HEK293T (cell line): ENCODE results near the gene SLC6A11.
A peak's percentile ranks its signal among the peaks of the same experiment; 100 is the strongest.

Experiments used
- CTCF ChIA-PET: fragments of 350-600 bp; formaldehyde crosslinking; extraction: SDS; loops from one replicate; lab custom pipeline; 2021; ENCODE audit warnings: antibody characterized with exemption, inconsistent platforms; lab: Yijun Ruan, JAX
- POLR2A ChIA-PET: fragments of 350-600 bp; formaldehyde crosslinking; extraction: SDS; loops from one replicate; lab custom pipeline; 2020; ENCODE audit warnings: antibody characterized with exemption, inconsistent platforms; lab: Yijun Ruan, JAX
- DNase-seq: peaks from one replicate; pipeline ENCODE4 v3.0.0; 2012; ENCODE audit warnings: mixed read lengths; ENCODE audit errors: extremely low spot score
- ARNT ChIP-seq: fragments of 450-650 bp; IDR thresholded peaks from 2 replicates; pipeline ENCODE4 v1.6.1; 2017; ENCODE audit warnings: mild to moderate bottlenecking
- BHLHE40 ChIP-seq: fragments of 450-650 bp; IDR thresholded peaks from 2 replicates; pipeline ENCODE4 v1.6.1; 2016; ENCODE audit warnings: mild to moderate bottlenecking, moderate library complexity, borderline replicate concordance
- CTBP1 ChIP-seq: fragments of 450-650 bp; IDR thresholded peaks from 2 replicates; pipeline ENCODE4 v1.6.1; 2016; ENCODE audit warnings: borderline replicate concordance
- ELF4 ChIP-seq: fragments of 450-650 bp; IDR thresholded peaks from 2 replicates; pipeline ENCODE4 v1.6.1; 2017; ENCODE audit warnings: antibody characterized with exemption
- FOXA1 ChIP-seq: fragments of 450-650 bp; IDR thresholded peaks from 2 replicates; pipeline ENCODE4 v1.6.1; 2016; ENCODE audit warnings: mild to moderate bottlenecking
- FOXK2 ChIP-seq: fragments of 450-650 bp; IDR thresholded peaks from 2 replicates; pipeline ENCODE4 v1.6.1; 2016; ENCODE audit warnings: mild to moderate bottlenecking
- FOXM1 ChIP-seq: fragments of 450-650 bp; IDR thresholded peaks from 2 replicates; pipeline ENCODE4 v1.6.1; 2017; ENCODE audit warnings: mild to moderate bottlenecking, borderline replicate concordance
- HDGF ChIP-seq: fragments of 450-650 bp; IDR thresholded peaks from 2 replicates; pipeline ENCODE4 v1.6.1; 2017; ENCODE audit warnings: antibody characterized with exemption, borderline replicate concordance
- L3MBTL2 ChIP-seq: fragments of 450-650 bp; conservative IDR thresholded peaks from 2 replicates; pipeline ENCODE4 v1.6.1; 2016; ENCODE audit warnings: mild to moderate bottlenecking
- LEF1 ChIP-seq: fragments of 450-650 bp; IDR thresholded peaks from 2 replicates; pipeline ENCODE4 v1.6.1; 2017; ENCODE audit warnings: mild to moderate bottlenecking, borderline replicate concordance
- NFRKB ChIP-seq: fragments of 450-650 bp; IDR thresholded peaks from 2 replicates; pipeline ENCODE4 v1.6.1; 2016; ENCODE audit warnings: mild to moderate bottlenecking, moderate library complexity
- SP1 ChIP-seq: fragments of 450-650 bp; IDR thresholded peaks from 2 replicates; pipeline ENCODE4 v1.6.1; 2017
- SUZ12 ChIP-seq: fragments of 450-650 bp; IDR thresholded peaks from 2 replicates; pipeline ENCODE4 v1.6.1; 2016; ENCODE audit warnings: mild to moderate bottlenecking
- TARDBP ChIP-seq: fragments of 450-650 bp; IDR thresholded peaks from 2 replicates; pipeline ENCODE4 v1.6.1; 2016
- TF ChIP-seq, protein P1 (sequence below): fragments of 450-650 bp; IDR thresholded peaks from 2 replicates; pipeline ENCODE4 v1.6.1; 2016

The SLC6A11 gene

GRCh38 chr3:10946526-10946925 is 130.5 kb downstream of the SLC6A11 start:
- no peak for TF ChIP-seq L3MBTL2
- no peak for TF ChIP-seq ELF4
- no peak for TF ChIP-seq FOXM1
- no peak for TF ChIP-seq SP1
- no peak for TF ChIP-seq FOXK2
- TF ChIP-seq CTBP1: no peak
- no peak for TF ChIP-seq SUZ12
- TF ChIP-seq LEF1: no peak
- TF ChIP-seq, protein P1, sequence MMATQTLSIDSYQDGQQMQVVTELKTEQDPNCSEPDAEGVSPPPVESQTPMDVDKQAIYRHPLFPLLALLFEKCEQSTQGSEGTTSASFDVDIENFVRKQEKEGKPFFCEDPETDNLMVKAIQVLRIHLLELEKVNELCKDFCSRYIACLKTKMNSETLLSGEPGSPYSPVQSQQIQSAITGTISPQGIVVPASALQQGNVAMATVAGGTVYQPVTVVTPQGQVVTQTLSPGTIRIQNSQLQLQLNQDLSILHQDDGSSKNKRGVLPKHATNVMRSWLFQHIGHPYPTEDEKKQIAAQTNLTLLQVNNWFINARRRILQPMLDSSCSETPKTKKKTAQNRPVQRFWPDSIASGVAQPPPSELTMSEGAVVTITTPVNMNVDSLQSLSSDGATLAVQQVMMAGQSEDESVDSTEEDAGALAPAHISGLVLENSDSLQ: no peak
- TF ChIP-seq ARNT: no peak
- no peak for TF ChIP-seq FOXA1
- no peak for TF ChIP-seq HDGF
- TF ChIP-seq NFRKB: no peak
- DNase-seq: no peak
- ChIA-PET POLR2A (interaction anchor here (1.1 kb wide), 1 partner anchor 113 kb away, joined by 4 read pairs; no protein-coding TSS in a partner anchor), CTCF (interaction anchor here (1.3 to 1.7 kb wide), 3 partner anchors 12 to 114 kb away, joined by 4 to 22 read pairs (median 5); no protein-coding TSS in a partner anchor)

GRCh38 chr3:10948326-10948725 is 132.3 kb downstream of the SLC6A11 start:
- TF ChIP-seq SUZ12 (no peak), ARNT (no peak), FOXM1 (no peak), NFRKB (no peak), L3MBTL2 (no peak), BHLHE40 (no peak)
- ChIA-PET POLR2A (no interaction called here), CTCF (interaction anchor here (1.6 kb wide), 1 partner anchor 112 kb away, joined by 4 read pairs; no protein-coding TSS in a partner anchor)
- no peak for DNase-seq

GRCh38 chr3:10949197-10949596 is 133.2 kb downstream of the SLC6A11 start:
- ChIA-PET CTCF (interaction anchor here (1.6 kb wide), 1 partner anchor 111 kb away, joined by 4 read pairs; no protein-coding TSS in a partner anchor), POLR2A (no interaction called here)
- no peak for TF ChIP-seq ARNT
- TF ChIP-seq, protein P1: no peak
- DNase-seq: no peak

DNA sequence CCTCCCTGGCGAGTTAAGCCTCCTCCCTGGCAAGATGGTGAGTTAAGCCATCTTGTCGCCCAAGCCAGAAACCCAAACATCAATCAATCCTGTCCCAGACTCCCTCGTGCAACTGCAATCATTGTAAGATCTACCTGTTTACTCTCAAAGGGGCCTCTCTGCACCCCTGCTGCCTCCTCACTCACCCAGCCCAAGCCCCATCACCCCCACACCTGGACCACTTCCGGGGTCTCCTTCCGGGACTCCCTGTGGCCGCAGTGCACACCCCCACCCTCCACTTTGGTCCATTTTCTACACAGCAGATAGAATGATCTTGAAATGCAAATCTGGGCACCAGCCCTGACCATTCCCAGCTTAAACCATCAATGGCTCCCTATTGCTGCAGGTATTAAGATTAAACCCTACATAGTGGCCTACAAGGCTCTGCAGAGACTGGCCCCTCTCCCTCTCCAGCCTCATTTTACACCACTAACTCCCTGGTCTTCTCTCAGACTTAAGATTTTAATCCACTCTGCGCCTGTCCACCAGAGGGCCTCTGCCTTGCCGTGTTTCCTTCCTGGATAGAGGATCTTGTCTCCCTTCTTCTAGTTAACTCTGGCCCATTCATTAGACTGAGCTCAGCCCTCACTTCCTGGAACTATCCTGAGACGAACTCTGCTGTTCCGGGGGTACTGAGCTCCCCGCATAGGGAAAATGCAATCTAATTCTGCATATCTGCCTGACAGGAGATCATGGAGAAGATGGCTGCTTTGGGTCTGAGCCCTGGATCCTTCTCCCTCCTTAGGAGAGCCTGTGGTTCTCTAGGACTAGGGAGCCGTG is 134.7 kb downstream of the SLC6A11 start:
- CTCF ChIA-PET: interaction anchor here (0.5 to 0.9 kb wide), 5 partner anchors 11 to 177 kb away, joined by 3 to 6 read pairs (median 4); no protein-coding TSS in a partner anchor
- TF ChIP-seq NFRKB (no peak), BHLHE40 (no peak), FOXA1 (no peak), L3MBTL2 (no peak), SP1 (no peak), ELF4 (no peak)
- POLR2A ChIA-PET: no interaction called here
- peak; percentile 57 for DNase-seq

- no peak for TF ChIP-seq ELF4
- TF ChIP-seq TARDBP: no peak
- no peak for DNase-seq
- ChIA-PET CTCF (interaction anchor here (0.5 to 0.9 kb wide), 5 partner anchors 11 to 178 kb away, joined by 3 to 6 read pairs (median 4); no protein-coding TSS in a partner anchor), POLR2A (no interaction called here)
These were observed 135.4 kb downstream of the SLC6A11 start for GRCh38 chr3:10951295-10951926.

GRCh38 chr3:10952525-10952924 is 136.5 kb downstream of the SLC6A11 start:
- no peak for TF ChIP-seq L3MBTL2
- TF ChIP-seq TARDBP: no peak
- no peak for TF ChIP-seq SP1
- TF ChIP-seq HDGF: no peak
- TF ChIP-seq ARNT: no peak
- TF ChIP-seq SUZ12: no peak
- TF ChIP-seq, protein P1: no peak
- no peak for TF ChIP-seq LEF1
- TF ChIP-seq ELF4: no peak
- DNase-seq: no peak
- POLR2A ChIA-PET: no interaction called here
- CTCF ChIA-PET: no interaction called here

GRCh38 chr3:10954740-10955139 is 138.7 kb downstream of the SLC6A11 start:
- no peak for DNase-seq
- POLR2A ChIA-PET: no interaction called here
- no peak for TF ChIP-seq FOXK2
- no peak for TF ChIP-seq CTBP1
- TF ChIP-seq, protein P1: no peak
- TF ChIP-seq FOXA1: no peak
- TF ChIP-seq FOXM1: no peak
- CTCF ChIA-PET: interaction anchor here (0.8 kb wide), 1 partner anchor 9 kb away, joined by 4 read pairs; no protein-coding TSS in a partner anchor
